ENCODE measurements around the gene ZDHHC1. TPM values are rescaled to one million over a fixed set of nuclear protein-coding genes. Genes with fewer than 3 reads are reported as not detected.
"Not testable (repeated sequence)": the region's sequence is repeated elsewhere in the genome, so short reads cannot be mapped to it uniquely, and the experiment has no call there.

The ZDHHC1 gene
- total RNA-seq, 1 experiment from 2014 or later = 24.3 TPM

GRCh38 chr16:67430977-67431774 lies 14.9 kb upstream of the ZDHHC1 start, which contains the start of gene HSD11B2:
HSD11B2 (plus strand) TSS chr16:67431121; CDS start chr16:67431249, 128 bp downstream.
- no peak for DNase-seq (ENCODE audit: low spot score)

GRCh38 chr16:67430504-67430976 lies 14.3 kb upstream of the ZDHHC1 start:
- no peak for DNase-seq (ENCODE audit: low spot score)

GRCh38 chr16:67429799-67430503 lies 13.7 kb upstream of the ZDHHC1 start:
- no peak for DNase-seq (ENCODE audit: low spot score)

GRCh38 chr16:67429053-67429798 lies 12.9 kb upstream of the ZDHHC1 start:
- no peak for DNase-seq (ENCODE audit: low spot score)

- no peak for DNase-seq (ENCODE audit: low spot score)
Measured at GRCh38 chr16:67428146-67428731, 12.0 kb upstream of the ZDHHC1 start.

GRCh38 chr16:67426950-67427349 lies 10.7 kb upstream of the ZDHHC1 start:
- DNase-seq (ENCODE audit: low spot score) = no peak

- DNase-seq (ENCODE audit: low spot score) = no peak
Measured at GRCh38 chr16:67426022-67426421, 9.7 kb upstream of the ZDHHC1 start.

- no peak for DNase-seq (ENCODE audit: low spot score)
Measured at GRCh38 chr16:67425580-67425979, 9.3 kb upstream of the ZDHHC1 start.

GRCh38 chr16:67425061-67425460 lies 8.8 kb upstream of the ZDHHC1 start:
- DNase-seq (ENCODE audit: low spot score) = no peak

- DNase-seq (ENCODE audit: low spot score) = no peak
Measured at GRCh38 chr16:67424261-67424615, 8.0 kb upstream of the ZDHHC1 start.

GRCh38 chr16:67423611-67424260 lies 7.5 kb upstream of the ZDHHC1 start:
- DNase-seq (ENCODE audit: low spot score) = no peak

- DNase-seq (ENCODE audit: low spot score) = no peak
Measured at GRCh38 chr16:67423015-67423414, 6.7 kb upstream of the ZDHHC1 start.

- DNase-seq (ENCODE audit: low spot score) = no peak
Measured at GRCh38 chr16:67421030-67421429, 4.8 kb upstream of the ZDHHC1 start.

- DNase-seq (ENCODE audit: low spot score) = no peak
Measured at GRCh38 chr16:67419931-67420330, 3.7 kb upstream of the ZDHHC1 start.

- DNase-seq (ENCODE audit: low spot score) = no peak
Measured at GRCh38 chr16:67419502-67419901, 3.2 kb upstream of the ZDHHC1 start.

GRCh38 chr16:67417333-67418061 lies 1.2 kb upstream of the ZDHHC1 start:
- DNase-seq (ENCODE audit: low spot score) = no peak

- DNase-seq (ENCODE audit: low spot score) = not testable (repeated sequence)
Measured at GRCh38 chr16:67415421-67415820, 856 bp downstream of the ZDHHC1 start.

GRCh38 chr16:67413978-67414911 lies 2.0 kb downstream of the ZDHHC1 start:
- no peak for DNase-seq (ENCODE audit: low spot score)

- no peak for DNase-seq (ENCODE audit: low spot score)
Measured at GRCh38 chr16:67412294-67412693, 4.0 kb downstream of the ZDHHC1 start.

- DNase-seq (ENCODE audit: low spot score) = no peak
Measured at GRCh38 chr16:67411339-67411738, 4.9 kb downstream of the ZDHHC1 start.
